GM12872 (cell line): ENCODE measurements around the gene THAP12.

Experiments
- TF ChIP-seq, protein P1 (sequence below): IDR thresholded peaks from 3 replicates; pipeline ENCODE4 v1.5.1; 2011; ENCODE audit warnings: low read depth, mild to moderate bottlenecking, low read length, moderate library complexity; ENCODE audit not compliant: insufficient read depth

Gene THAP12

DNA sequence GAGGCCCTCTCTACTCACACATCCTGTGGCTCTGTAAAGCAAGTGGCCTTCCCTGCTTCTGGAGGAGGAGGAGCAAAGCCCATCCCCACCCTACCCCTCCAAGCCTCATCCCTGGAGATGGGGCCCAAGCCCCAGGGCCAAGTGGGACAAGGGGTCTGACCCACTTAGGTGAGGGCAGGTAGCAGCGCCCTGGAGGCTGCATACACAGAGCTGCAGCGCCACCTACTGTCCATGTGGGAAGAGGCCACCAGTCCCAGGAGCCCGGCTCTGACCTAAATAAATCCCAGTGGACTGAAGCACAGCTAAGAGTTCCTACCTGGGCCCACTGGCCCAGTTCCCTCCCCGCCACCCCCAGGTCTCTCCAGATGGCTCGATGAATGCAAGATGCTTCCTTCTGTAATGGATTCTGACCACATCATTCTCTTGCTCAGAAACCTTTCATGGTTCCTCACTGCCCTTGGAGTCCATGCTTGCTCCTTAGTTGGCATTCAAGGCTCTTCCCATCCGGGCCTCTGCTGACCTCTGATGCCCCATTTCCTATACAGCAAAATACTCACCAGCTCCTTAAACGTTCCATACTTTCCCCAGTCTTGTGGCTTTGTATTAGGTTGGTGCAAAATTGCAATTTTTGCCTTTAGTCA is 62.1 kb downstream of the THAP12 start:
- TF ChIP-seq, protein P1, sequence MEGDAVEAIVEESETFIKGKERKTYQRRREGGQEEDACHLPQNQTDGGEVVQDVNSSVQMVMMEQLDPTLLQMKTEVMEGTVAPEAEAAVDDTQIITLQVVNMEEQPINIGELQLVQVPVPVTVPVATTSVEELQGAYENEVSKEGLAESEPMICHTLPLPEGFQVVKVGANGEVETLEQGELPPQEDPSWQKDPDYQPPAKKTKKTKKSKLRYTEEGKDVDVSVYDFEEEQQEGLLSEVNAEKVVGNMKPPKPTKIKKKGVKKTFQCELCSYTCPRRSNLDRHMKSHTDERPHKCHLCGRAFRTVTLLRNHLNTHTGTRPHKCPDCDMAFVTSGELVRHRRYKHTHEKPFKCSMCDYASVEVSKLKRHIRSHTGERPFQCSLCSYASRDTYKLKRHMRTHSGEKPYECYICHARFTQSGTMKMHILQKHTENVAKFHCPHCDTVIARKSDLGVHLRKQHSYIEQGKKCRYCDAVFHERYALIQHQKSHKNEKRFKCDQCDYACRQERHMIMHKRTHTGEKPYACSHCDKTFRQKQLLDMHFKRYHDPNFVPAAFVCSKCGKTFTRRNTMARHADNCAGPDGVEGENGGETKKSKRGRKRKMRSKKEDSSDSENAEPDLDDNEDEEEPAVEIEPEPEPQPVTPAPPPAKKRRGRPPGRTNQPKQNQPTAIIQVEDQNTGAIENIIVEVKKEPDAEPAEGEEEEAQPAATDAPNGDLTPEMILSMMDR = peak; percentile 91

DNA sequence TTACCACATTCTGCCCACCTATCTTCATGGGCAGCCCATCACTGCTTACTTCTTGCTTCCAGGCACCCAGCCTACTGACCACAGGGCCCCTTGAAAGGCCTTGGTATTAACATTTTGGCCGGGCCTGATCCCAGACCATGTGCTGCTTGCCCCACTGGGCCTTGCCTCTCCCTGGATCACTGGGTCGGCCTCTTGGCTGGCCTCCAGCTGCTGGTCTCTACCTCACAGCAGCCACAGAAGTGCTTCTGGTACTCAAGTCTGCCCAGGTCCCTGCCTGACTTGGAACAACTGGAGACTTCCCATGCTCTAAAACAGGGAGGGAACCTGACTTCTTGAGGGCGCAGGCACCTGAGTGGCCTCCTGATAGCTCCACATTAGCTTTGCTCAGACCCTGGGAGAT is 63.6 kb downstream of the THAP12 start:
- TF ChIP-seq, protein P1 = no peak

DNA sequence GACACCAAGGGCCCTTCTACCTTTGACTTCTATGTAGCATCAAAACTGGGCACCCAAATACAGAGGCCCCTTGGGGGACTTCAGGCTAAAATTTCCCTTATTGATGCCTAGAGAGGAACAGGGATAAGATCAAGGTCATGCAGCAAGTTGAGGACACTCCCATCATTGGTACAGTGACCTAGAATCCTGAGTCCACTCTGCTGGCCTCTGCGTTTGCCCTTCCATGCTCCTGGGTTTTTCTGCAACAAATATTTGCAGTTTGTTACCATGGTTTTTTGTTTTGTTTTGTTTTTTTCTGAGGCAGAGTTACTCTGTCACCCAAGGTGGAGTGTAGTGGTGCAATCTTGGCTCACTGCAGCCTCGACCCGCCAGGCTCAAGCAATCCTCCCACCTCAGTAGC is 64.2 kb downstream of the THAP12 start:
- TF ChIP-seq, protein P1 = no peak

DNA sequence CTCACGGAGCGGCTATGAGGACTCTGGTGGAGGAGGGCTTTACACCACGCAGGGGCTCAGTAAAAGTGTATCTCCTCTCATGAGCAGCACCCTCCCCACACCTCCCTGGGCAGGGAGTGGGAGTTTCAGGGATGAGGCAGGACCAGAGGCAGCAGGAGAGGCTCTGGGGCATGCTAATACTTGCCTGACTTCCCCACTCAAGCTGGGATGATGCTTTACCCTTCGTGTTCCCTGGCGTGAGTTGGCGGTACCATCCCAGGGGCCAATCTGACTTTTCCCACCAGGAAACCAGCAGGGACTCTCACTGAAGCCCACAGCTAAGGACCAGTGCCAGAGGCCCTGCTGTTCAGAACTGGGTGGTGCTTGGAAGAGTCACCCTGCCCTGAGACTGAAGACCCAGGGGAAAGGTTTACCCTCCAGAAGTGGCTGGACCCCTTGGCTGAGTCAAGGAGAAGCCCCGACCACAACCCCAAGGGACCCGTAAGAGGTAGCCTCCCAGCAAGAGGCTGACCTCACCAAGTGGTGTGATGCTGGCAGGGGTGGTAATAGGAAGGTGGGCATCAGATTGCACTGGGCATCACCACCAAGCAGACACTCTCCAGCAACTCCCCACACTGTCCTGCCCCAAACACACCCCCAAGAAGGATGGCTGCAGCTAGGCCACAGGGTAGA is 65.6 kb downstream of the THAP12 start:
- TF ChIP-seq, protein P1 = no peak

DNA sequence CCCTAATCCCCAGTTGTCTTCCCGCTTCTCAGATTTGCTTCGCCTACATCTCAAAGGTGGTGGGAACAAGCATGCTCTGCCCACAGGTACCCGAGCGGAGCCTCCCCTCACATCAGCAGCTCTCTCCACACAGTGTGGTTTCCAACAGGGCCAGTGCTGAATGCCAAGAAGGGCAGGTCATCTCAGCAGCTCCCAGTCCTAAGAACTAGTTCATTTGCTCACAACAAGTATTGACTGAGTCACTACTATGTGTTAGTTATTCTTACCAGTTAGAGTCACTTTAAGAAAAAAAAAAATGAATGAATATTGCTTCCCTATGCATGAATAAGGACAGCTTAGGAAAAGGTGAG is 66.2 kb downstream of the THAP12 start:
- TF ChIP-seq, protein P1 = no peak

DNA sequence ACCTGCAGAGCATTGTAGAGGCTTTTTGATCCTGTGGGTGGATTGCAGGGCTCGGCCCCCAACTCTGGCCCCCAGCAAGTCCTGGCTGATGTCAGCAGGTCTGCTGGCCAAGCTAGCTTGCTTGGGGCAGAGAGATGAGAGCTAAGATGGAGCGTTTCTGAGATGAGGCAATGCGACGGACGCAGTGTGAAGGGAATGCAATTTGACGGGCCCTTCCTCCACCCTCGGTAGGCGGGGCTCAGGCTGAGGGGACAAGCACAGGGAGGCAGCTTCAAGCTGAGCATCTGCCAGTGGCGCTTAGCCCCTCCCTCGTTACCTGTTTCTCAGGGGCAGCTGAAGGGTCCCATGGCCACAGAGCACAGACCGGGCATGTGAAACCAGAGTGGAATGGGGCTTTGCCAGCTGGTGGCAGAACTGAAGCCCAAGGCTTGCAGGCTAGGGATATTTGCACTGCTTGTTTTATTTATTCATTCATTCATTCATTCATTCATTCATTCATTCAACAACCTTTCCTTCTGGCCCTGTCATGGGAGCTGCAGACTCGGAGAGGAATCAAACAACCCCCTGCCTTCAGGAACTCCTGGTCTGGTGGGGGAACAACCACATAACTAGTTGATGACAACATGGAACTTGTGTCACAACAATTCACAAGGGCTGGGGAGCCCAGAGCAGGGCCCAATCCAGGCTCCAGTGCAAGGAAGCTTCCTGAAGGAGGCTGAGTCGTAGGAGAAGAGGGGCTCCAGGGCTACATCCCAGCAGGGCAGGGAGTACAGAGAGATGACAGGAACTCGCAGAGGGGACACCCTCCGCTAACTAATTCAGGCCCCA is 66.8 kb downstream of the THAP12 start:
- TF ChIP-seq, protein P1 = no peak

DNA sequence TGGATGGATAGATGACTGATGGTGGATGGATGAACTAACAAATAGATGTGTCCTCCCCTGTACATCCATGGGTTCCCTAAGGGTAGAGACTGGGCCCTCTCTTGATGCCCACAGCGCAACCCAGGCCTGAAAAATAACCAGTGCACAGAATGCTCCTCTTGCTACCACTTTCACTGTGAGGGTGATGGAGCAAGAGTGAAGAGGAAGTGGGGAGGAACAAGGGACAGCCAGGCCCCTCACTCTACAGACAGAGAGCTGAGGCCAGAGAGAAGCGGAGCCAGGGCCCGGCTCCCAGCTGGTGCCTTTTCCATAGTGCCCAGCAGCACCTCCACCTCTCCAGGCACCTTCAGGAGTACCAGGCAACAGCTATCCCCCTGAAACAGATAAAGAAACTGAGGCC is 67.7 kb downstream of the THAP12 start:
- TF ChIP-seq, protein P1 = no peak
